ENCODE data around the gene RABGGTA.

The RABGGTA gene

GRCh38 chr14:24300326-24300980 is 29.1 kb upstream of the RABGGTA start:
- no peak for DNase-seq

GRCh38 chr14:24299255-24300191 is 28.1 kb upstream of the RABGGTA start, which contains the start of the genes DHRS1 and NOP9:
Gene DHRS1 (minus strand): TSS chr14:24299780. CDS start chr14:24299106, 674 bp downstream.
Gene NOP9 (plus strand): TSS chr14:24299850. CDS start chr14:24299955, 105 bp downstream.
- DNase-seq: peak; percentile 84

- DNase-seq: no peak
Measured at GRCh38 chr14:24298892-24299254, 27.5 kb upstream of the RABGGTA start.

GRCh38 chr14:24297190-24297964 is 26.0 kb upstream of the RABGGTA start:
- no peak for DNase-seq

GRCh38 chr14:24296341-24297157 is 25.2 kb upstream of the RABGGTA start:
- DNase-seq: peak; percentile 75

- DNase-seq: no peak
Measured at GRCh38 chr14:24293525-24293924, 22.1 kb upstream of the RABGGTA start.

- no peak for DNase-seq
Measured at GRCh38 chr14:24292118-24292807, 20.9 kb upstream of the RABGGTA start.

- DNase-seq: no peak
Measured at GRCh38 chr14:24291446-24292117, 20.2 kb upstream of the RABGGTA start.

- DNase-seq: no peak
Measured at GRCh38 chr14:24290746-24291145, 19.3 kb upstream of the RABGGTA start.

GRCh38 chr14:24289649-24290280 is 18.4 kb upstream of the RABGGTA start:
- DNase-seq: peak; percentile 53

GRCh38 chr14:24286996-24287395 is 15.6 kb upstream of the RABGGTA start:
- DNase-seq: no peak

- DNase-seq: no peak
Measured at GRCh38 chr14:24285351-24285750, 14.0 kb upstream of the RABGGTA start.

- no peak for DNase-seq
Measured at GRCh38 chr14:24284501-24285035, 13.2 kb upstream of the RABGGTA start.

GRCh38 chr14:24283796-24284460 is 12.5 kb upstream of the RABGGTA start:
- DNase-seq: no peak

GRCh38 chr14:24282736-24283135 is 11.3 kb upstream of the RABGGTA start:
- DNase-seq: no peak

- no peak for DNase-seq
Measured at GRCh38 chr14:24281636-24282035, 10.2 kb upstream of the RABGGTA start.

GRCh38 chr14:24280797-24281460 is 9.5 kb upstream of the RABGGTA start:
- no peak for DNase-seq

- peak; percentile 46 for DNase-seq
Measured at GRCh38 chr14:24279301-24280186, 8.1 kb upstream of the RABGGTA start.
